ENCODE measurements around the gene TCF12.

The TCF12 gene

DNA sequence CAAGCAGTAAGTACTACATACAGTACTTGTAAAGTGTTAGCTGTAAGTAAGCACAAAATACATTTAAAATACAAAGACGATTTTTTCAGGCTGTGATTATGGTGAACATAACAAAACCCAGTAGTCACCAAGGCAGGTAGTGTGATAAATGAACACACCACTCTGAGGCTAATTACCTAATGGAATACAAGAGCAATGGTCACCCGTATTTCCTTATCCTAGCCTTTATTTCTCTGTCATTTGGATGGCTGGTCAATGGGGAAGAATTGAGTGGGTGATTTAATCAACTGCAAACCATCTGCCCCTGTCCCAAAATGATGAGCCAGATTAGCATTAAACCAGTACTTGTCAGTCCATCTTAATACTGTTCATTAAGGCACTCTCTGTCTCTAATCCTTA lies 368.7 kb downstream of the TCF12 start:
- H3K4me3 ChIP-seq (ENCODE audit: low read length): no peak overlapping the region
- TF ChIP-seq, protein P1, sequence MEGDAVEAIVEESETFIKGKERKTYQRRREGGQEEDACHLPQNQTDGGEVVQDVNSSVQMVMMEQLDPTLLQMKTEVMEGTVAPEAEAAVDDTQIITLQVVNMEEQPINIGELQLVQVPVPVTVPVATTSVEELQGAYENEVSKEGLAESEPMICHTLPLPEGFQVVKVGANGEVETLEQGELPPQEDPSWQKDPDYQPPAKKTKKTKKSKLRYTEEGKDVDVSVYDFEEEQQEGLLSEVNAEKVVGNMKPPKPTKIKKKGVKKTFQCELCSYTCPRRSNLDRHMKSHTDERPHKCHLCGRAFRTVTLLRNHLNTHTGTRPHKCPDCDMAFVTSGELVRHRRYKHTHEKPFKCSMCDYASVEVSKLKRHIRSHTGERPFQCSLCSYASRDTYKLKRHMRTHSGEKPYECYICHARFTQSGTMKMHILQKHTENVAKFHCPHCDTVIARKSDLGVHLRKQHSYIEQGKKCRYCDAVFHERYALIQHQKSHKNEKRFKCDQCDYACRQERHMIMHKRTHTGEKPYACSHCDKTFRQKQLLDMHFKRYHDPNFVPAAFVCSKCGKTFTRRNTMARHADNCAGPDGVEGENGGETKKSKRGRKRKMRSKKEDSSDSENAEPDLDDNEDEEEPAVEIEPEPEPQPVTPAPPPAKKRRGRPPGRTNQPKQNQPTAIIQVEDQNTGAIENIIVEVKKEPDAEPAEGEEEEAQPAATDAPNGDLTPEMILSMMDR (IDR thresholded peaks at IDR 0.05; ENCODE audit: insufficient read depth, low read depth, low read length, missing control alignments): no peak
- no peak for DNase-seq (ENCODE audit: low read depth)

DNA sequence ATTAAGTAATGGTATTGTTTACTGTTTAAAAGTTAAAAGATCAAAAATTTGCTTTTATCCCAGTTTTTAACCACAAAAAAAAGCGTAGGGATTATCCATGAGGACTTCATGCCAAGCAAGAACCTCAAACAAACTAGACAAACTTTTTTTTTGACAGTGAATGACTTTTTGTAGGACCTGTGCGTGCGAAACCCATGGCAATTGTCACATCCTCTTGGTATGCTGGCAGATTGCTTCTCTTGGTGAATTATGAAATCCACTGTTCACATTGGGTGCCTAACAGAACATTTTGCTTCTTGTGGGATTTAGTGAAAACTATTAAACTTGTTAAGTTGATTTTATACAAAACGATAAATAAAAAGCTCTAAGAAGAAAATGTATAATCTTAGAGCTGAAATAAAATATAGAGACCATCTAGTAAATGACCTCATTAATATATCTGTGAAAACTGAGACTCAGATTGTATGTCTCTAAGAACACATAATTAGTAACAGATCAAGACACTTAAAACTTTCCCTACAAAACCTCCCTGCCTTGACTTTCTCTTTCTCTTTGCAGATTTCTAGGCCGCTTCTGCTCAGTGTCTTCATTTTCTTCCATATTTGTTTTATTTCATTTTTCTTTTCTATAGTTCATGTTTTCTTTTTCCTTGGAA lies 370.6 kb downstream of the TCF12 start:
- TF ChIP-seq, protein P1 (IDR thresholded peaks at IDR 0.05; ENCODE audit: insufficient read depth, low read depth, low read length, missing control alignments): no peak
- no peak for DNase-seq (ENCODE audit: low read depth)
- no peak overlapping the region for H3K4me3 ChIP-seq (ENCODE audit: low read length)

DNA sequence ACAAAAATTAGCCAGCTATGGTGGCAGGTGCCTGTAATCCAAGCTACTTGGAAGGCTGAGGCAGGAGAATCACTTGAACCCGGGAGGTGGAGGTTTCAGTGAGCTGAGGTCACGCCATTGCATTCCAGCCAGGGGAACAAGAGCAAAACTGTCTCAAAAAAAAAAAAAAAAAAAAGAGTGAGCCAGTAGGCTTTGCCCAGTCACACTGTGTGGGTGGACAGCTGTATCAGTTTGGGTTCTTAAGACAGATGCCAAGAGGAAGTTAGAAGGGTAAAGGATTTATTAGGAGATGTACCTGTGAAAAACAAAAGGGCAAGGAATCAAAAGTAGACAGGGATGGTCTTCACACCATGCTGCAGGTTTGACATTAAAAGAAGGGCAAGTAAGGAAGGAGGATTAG lies 371.7 kb downstream of the TCF12 start:
- no peak for DNase-seq (ENCODE audit: low read depth)
- TF ChIP-seq, protein P1 (IDR thresholded peaks at IDR 0.05; ENCODE audit: insufficient read depth, low read depth, low read length, missing control alignments): no peak
- no peak overlapping the region for H3K4me3 ChIP-seq (ENCODE audit: low read length)

DNA sequence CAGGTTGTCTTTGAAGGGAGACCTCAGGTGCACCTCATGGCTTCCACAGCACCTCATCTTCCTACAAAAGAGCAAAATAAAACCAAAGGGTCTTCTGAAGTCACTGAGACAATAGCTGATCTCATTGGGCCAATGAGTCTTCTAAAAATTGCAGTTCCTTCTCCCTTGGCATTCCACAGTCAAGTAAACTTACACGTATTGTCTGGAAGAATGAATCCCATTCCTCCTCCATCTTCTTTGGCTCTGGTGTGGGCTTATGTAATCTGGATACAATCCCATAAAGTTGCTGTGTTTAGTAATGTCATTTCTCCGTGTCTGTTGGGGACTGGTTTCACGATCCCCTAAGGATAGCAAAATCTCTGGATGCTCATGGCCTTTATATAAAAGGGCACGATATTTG lies 372.4 kb downstream of the TCF12 start:
- H3K4me3 ChIP-seq (ENCODE audit: low read length): no peak overlapping the region
- TF ChIP-seq, protein P1 (IDR thresholded peaks at IDR 0.05; ENCODE audit: insufficient read depth, low read depth, low read length, missing control alignments): no peak
- no peak for DNase-seq (ENCODE audit: low read depth)

DNA sequence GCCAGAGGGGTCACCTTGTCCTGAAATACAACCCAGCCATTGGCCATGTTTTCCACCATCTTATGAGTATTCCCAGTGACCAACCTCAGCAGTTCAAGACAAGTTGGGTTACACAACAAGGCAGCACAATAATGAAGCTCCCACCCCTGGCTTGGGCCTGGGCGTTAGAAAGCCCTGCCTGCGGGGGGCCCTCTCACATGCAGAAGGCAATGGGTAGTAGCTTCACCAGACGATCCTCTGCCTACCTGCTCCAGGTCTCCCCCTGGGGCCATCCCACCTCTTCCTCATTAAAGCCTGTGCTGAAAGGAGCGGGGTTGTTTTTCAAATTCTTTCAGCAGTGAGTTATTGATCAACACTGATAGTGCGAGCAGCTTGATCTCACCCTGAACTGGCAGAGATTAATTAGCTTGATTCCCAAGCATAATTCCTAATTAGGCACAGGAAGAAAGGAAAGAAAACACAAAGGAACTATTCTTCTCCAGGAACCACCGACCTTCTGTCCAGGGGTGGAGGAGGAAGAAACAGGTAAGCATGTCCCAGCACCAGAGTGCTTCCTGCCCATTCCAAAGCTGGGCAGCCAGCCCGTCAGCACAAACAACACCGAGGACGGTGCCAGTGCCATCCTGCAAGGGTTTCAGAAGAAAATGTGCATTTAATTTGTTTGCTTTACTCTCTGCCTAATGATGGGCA lies 378.2 kb downstream of the TCF12 start:
- DNase-seq (ENCODE audit: low read depth): no peak
- H3K4me3 ChIP-seq (ENCODE audit: low read length): no peak overlapping the region
- TF ChIP-seq, protein P1 (IDR thresholded peaks at IDR 0.05; ENCODE audit: insufficient read depth, low read depth, low read length, missing control alignments): no peak

DNA sequence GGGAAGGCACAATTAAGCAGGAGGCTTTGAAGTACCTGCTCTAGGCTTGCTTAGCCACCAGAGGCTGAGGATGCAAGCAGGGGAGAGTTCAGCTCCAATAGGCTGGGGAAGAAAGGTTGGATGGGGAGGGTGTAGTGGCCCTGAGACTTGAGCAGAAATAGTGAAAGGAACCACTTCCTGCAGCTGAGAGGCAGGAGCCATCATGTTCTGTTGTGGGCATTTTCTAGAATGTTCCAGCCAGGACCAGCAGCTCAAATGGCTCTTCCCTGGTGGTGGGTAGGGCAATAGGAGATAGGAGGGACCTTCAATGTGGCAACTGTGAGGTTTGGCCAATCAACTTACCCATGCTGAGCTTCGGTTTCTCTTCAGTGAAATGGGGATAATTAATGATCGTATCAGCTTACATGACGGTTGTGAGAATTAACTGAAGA lies 378.7 kb downstream of the TCF12 start:
- DNase-seq (ENCODE audit: low read depth): no peak
- no peak overlapping the region for H3K4me3 ChIP-seq (ENCODE audit: low read length)
- TF ChIP-seq, protein P1 (IDR thresholded peaks at IDR 0.05; ENCODE audit: insufficient read depth, low read depth, low read length, missing control alignments): no peak

DNA sequence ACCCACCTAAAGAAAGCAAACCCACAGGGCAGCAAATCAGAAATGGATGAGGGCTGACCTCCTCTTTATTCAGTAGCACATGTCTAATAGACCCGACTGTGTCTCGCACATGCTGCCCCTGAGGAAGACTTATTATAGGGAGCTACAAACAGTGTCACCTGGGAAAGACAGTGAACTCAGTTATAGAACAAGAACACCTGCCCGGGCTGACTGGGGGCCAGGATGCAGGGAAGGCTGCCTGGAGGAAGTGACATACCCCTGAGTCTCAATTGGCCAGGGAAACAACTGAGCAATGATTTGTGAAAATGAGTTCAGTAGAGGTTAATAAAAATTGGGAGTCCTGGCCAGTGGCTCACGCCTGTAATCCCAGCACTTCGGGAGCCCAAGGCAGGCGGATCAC lies 379.2 kb downstream of the TCF12 start:
- no peak for DNase-seq (ENCODE audit: low read depth)
- TF ChIP-seq, protein P1 (IDR thresholded peaks at IDR 0.05; ENCODE audit: insufficient read depth, low read depth, low read length, missing control alignments): no peak
- H3K4me3 ChIP-seq (ENCODE audit: low read length): no peak overlapping the region

Data from epithelial cell of esophagus (primary cell).